GM20000 (cell line): ENCODE measurements around the gene JAG1.
"Not testable (repeated sequence)": the region's sequence is repeated elsewhere in the genome, so short reads cannot be mapped to it uniquely, and the experiment has no call there.

ENCODE experiments used
- DNase-seq: peaks from one replicate; pipeline ENCODE4 v3.0.0; 2012; ENCODE audit warnings: low spot score
- CTCF ChIP-seq: IDR thresholded peaks from 2 replicates; pipeline ENCODE4 v1.5.1; 2012; ENCODE audit warnings: mild to moderate bottlenecking, control low read depth; ENCODE audit errors: extremely low read depth, missing control alignments

Gene JAG1

GRCh38 chr20:10618611-10619245, 55.1 kb downstream of the JAG1 start:
- no peak for DNase-seq
- no peak for TF ChIP-seq CTCF

- DNase-seq: not testable (repeated sequence)
Measured at GRCh38 chr20:10617549-10618133, 56.2 kb downstream of the JAG1 start.

GRCh38 chr20:10616212-10616611, 57.6 kb downstream of the JAG1 start:
- no peak for TF ChIP-seq CTCF
- no peak for DNase-seq

- DNase-seq: no peak
- no peak for TF ChIP-seq CTCF
Measured at GRCh38 chr20:10613911-10614310, 59.9 kb downstream of the JAG1 start.

GRCh38 chr20:10613426-10613825, 60.4 kb downstream of the JAG1 start:
- not testable (repeated sequence) for DNase-seq

GRCh38 chr20:10611357-10611756, 62.4 kb downstream of the JAG1 start:
- peak; percentile 36 for DNase-seq
- TF ChIP-seq CTCF: no peak

- DNase-seq: no peak
- no peak for TF ChIP-seq CTCF
Measured at GRCh38 chr20:10610251-10610650, 63.5 kb downstream of the JAG1 start.

- no peak for TF ChIP-seq CTCF
- DNase-seq: no peak
Measured at GRCh38 chr20:10609770-10610169, 64.0 kb downstream of the JAG1 start.

- no peak for TF ChIP-seq CTCF
Measured at GRCh38 chr20:10609276-10609675, 64.5 kb downstream of the JAG1 start.

More at GRCh38 chr20:10609276-10609675, 64.5 kb downstream of the JAG1 start:
- no peak for DNase-seq
